ACHN (cell line): ENCODE results near the gene CCDC78.

Source experiments
- DNase-seq: peaks from one replicate; pipeline ENCODE4 v3.0.0-alpha.2; 2015
- in situ Hi-C: cut with HindIII; loops from 2 replicates; pipeline ENCODE4 v1.10.0; 2017; ENCODE audit warnings: low sequenced_read_pairs, low pct_ligation_motif_present, low pct_unique_long_range_greater_than_20kb

CCDC78 gene

GRCh38 chr16:726438-727290, at the start of gene CCDC78, which contains the start of gene HAGHL:
CCDC78 (minus strand) TSS chr16:726443; CDS start chr16:726367, 76 bp downstream.
HAGHL (plus strand) TSS chr16:727106; CDS start chr16:727510, 404 bp downstream.
- in situ Hi-C loops: no loop called here
- peak; percentile 71 for DNase-seq

- DNase-seq: no peak
- in situ Hi-C loops: no loop called here
Observed at GRCh38 chr16:775236-775796, 49.1 kb upstream of the CCDC78 start.

GRCh38 chr16:774086-775001, 48.1 kb upstream of the CCDC78 start:
- in situ Hi-C loops: no loop called here
- no peak for DNase-seq

- in situ Hi-C loops: no loop called here
- no peak for DNase-seq
Observed at GRCh38 chr16:772959-773358, 46.7 kb upstream of the CCDC78 start.

- in situ Hi-C loops: no loop called here
- DNase-seq: no peak
Observed at GRCh38 chr16:770411-770810, 44.2 kb upstream of the CCDC78 start.

GRCh38 chr16:769934-770333, 43.7 kb upstream of the CCDC78 start:
- no peak for DNase-seq
- in situ Hi-C loops: no loop called here

GRCh38 chr16:769184-769784, 43.0 kb upstream of the CCDC78 start:
- DNase-seq: no peak
- in situ Hi-C loops: no loop called here

GRCh38 chr16:768428-768827, 42.2 kb upstream of the CCDC78 start:
- in situ Hi-C loops: no loop called here
- no peak for DNase-seq

- DNase-seq: no peak
- in situ Hi-C loops: no loop called here
Observed at GRCh38 chr16:767743-768235, 41.5 kb upstream of the CCDC78 start.

GRCh38 chr16:766820-767640, 40.8 kb upstream of the CCDC78 start:
- DNase-seq: no peak
- in situ Hi-C loops: no loop called here

- in situ Hi-C loops: no loop called here
- DNase-seq: no peak
Observed at GRCh38 chr16:766008-766819, 40.0 kb upstream of the CCDC78 start.

GRCh38 chr16:765488-765865, 39.2 kb upstream of the CCDC78 start:
- in situ Hi-C loops: no loop called here
- DNase-seq: no peak

- in situ Hi-C loops: no loop called here
Observed at GRCh38 chr16:764848-765487, 38.7 kb upstream of the CCDC78 start.

GRCh38 chr16:764184-764750, 38.0 kb upstream of the CCDC78 start:
- DNase-seq: no peak
- in situ Hi-C loops: no loop called here

More at GRCh38 chr16:764848-765487, 38.7 kb upstream of the CCDC78 start:
- DNase-seq: no peak

GRCh38 chr16:763369-764183, 37.3 kb upstream of the CCDC78 start:
- no peak for DNase-seq
- in situ Hi-C loops: no loop called here
